SK-N-MC (cell line): ENCODE results near the gene GIMAP1.

Experiments
- EZH2 ChIP-seq: fragments of 200-600 bp; sonication (generic); IDR thresholded peaks from one replicate; pipeline ENCODE4 v1.6.1; 2017; ENCODE audit warnings: antibody characterized with exemption
- FOXP2 ChIP-seq: optimal IDR thresholded peaks from 2 replicates; pipeline ENCODE3; 2011; ENCODE audit warnings: mild to moderate bottlenecking, moderate library complexity; ENCODE audit not compliant: insufficient read depth; ENCODE audit errors: extremely low read length, control extremely low read depth
- POLR2AphosphoS5 ChIP-seq: IDR thresholded peaks from 2 replicates; pipeline ENCODE4 v1.6.1; 2012; ENCODE audit warnings: mild to moderate bottlenecking, low read depth, low read length, borderline replicate concordance

DNA sequence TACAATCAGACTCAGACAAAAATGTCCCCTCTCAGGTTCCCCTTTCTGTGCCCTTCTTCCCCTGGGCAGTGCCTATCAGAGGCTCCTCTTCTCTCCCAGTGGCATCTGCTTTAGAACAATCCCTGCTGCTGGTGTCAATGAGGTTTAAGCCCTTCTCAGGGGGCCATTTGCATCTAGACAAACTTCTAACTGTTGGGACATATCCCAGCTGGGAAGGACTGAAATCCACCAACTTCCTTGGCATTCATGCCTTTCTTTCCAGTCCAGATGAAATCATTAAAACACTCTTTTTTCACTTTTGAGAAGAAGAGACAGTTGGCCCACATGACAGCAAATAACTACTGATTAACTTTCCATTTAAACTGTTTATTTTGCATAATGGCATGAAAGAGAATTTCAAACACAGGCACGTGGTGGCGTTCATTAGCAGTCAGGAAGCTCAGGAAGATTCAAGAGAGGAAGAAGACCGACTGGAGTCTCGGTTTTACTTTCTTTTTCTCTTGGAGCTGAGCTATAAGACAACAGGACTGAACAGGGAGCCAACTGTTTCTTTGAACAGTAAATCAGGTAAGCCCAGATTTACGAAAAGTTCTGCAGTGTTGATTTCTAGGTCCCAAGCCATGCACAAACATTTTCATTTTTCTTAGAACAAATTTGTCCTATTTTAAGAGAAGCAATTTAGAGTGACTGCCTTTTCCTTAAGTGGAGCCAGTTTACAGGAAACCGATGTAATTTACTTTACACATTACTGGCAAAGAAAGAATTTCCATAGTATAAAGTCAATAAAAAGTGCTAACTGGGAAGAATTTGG lies 31.0 kb upstream of the GIMAP1 start, which contains the start of gene GIMAP2:
- no peak for TF ChIP-seq POLR2AphosphoS5
- no peak for TF ChIP-seq EZH2
- no peak for TF ChIP-seq FOXP2
